Fibroblast of peridontal ligament (primary cell): Measurements from ENCODE around the gene TAGLN3.

Experiments used
- DNase-seq: peaks from one replicate; pipeline ENCODE4 v3.0.0-alpha.2; 2010; ENCODE audit errors: extremely low read depth

TAGLN3 gene

GRCh38 chr3:112048911-112049310 lies 50.2 kb downstream of the TAGLN3 start:
- DNase-seq, result no peak

GRCh38 chr3:112053229-112053628 lies 54.5 kb downstream of the TAGLN3 start:
- DNase-seq, result no peak

GRCh38 chr3:112056451-112056929 lies 57.8 kb downstream of the TAGLN3 start:
- peak; percentile 45 for DNase-seq

- DNase-seq, result no peak
Measured at GRCh38 chr3:112059497-112059896, 60.8 kb downstream of the TAGLN3 start.

GRCh38 chr3:112061152-112061551 lies 62.4 kb downstream of the TAGLN3 start:
- DNase-seq, result peak; percentile 57
